ENCODE results near the gene SNTG2. TPM values are rescaled to one million over a fixed set of nuclear protein-coding genes. Genes with fewer than 3 reads are reported as not detected.

SNTG2 gene
- polyA plus RNA-seq, 1 experiment = 0.31 TPM

DNA sequence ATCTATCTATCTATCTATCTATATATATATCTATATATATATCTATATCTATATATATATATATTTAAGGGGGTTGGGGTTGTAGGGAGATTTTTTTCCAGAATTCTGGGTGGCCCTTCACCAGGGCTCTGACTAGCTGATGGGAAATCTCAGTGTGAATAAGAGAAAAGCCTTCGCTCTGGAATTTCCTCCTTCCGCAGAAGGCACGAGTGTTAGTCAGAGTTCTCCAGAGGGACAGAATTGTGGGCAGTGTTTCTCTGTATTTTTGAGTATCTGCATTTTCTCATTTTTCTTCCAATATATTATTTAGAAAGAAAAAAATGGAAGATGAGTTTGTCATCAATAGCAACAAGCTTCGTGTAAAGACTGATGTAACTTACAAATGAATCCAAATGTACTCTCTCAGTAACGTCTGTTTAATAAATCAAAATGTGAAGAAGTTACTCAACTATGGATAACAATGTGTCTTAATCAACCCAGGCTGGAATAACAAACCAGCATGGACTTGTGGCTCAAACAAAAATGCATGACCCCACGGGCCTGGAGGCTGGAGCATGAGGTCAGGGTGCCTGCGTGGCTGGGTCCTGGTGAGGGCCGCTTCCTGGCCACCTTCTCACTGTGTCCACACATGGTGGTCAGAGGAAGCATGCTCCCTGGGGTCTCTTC, 10.6 kb upstream of the SNTG2 start:
- DNase-seq (ENCODE audit: low read depth) = peak; percentile 11
- TF ChIP-seq, protein P1, sequence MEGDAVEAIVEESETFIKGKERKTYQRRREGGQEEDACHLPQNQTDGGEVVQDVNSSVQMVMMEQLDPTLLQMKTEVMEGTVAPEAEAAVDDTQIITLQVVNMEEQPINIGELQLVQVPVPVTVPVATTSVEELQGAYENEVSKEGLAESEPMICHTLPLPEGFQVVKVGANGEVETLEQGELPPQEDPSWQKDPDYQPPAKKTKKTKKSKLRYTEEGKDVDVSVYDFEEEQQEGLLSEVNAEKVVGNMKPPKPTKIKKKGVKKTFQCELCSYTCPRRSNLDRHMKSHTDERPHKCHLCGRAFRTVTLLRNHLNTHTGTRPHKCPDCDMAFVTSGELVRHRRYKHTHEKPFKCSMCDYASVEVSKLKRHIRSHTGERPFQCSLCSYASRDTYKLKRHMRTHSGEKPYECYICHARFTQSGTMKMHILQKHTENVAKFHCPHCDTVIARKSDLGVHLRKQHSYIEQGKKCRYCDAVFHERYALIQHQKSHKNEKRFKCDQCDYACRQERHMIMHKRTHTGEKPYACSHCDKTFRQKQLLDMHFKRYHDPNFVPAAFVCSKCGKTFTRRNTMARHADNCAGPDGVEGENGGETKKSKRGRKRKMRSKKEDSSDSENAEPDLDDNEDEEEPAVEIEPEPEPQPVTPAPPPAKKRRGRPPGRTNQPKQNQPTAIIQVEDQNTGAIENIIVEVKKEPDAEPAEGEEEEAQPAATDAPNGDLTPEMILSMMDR (IDR thresholded peaks at IDR 0.05; ENCODE audit: insufficient read depth, low read depth, low read length) = no peak
- CTCF ChIA-PET = interaction anchor here (0.6 to 1.6 kb wide), 4 partner anchors 15 to 702 kb away, joined by 3 to 5 read pairs (median 3); no protein-coding TSS in a partner anchor
- Histone ChIP-seq H3K27me3 (ENCODE audit: control insufficient read depth, insufficient read depth, low read length) (no peaks in the 10 kb centered on the region), H3K4me3 (ENCODE audit: low read depth, low read length) (no peak overlapping the region), H3K36me3 (ENCODE audit: control insufficient read depth, insufficient read depth, low read length) (no peaks in the 10 kb centered on the region)
- POLR2A ChIA-PET = no interaction called here

DNA sequence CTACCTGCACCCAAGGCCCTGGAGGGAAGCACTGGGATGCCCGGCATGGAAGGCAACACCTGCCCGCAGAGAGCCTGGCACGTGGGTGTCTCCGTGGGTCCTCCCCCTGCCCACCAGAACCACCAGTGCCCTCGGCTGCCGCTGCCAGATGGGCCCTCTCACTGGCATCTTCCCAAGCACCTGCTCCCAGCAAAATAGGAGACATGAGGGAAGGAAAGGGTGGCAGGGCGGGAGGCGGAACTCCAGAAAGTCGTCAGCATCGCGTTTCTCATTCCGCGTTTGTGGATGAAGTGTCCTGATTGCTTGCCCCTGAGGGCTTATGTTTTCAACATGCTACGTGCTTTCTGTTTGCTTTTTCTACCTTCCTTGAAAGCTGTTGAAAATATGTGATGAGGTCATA, 8.8 kb upstream of the SNTG2 start:
- ChIA-PET POLR2A (no interaction called here), CTCF (no interaction called here)
- Histone ChIP-seq H3K27me3 (ENCODE audit: control insufficient read depth, insufficient read depth, low read length) (no peaks in the 10 kb centered on the region), H3K4me3 (ENCODE audit: low read depth, low read length) (no peak overlapping the region), H3K36me3 (ENCODE audit: control insufficient read depth, insufficient read depth, low read length) (no peaks in the 10 kb centered on the region)
- TF ChIP-seq, protein P1 (IDR thresholded peaks at IDR 0.05; ENCODE audit: insufficient read depth, low read depth, low read length) = no peak
- DNase-seq (ENCODE audit: low read depth) = no peak

DNA sequence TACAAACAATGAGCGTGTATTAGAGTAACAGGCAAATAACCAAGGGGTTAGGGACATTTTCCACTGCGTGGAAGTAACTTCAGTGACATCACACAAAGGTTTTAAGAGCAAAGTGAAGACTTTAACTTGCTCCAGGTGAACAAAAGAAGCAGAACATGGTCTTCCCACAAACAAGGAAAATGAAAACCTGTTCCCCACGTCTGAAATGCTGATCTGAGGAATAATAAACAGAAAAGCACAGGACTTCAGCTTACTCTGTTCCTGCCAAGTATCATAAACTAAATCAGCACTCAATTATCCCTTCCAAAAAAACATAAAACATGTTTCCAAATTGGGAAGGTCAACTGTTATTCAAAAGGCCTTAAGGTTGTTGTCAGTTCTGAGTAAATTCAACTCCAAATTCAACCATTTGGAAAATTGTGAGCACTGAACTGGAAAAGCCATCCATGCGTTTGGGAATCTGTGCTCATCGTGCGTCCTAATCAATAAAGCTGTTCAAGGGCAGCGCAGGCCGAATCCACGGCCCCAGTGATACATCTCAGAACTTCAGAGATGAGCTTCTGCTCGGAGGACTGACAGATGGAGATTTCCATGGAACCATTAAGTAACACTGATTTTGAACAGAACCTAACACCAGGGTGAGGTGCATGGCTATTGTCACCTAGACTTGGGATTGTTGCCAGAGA, 7.7 kb upstream of the SNTG2 start:
- CTCF ChIA-PET = no interaction called here
- no peak for DNase-seq (ENCODE audit: low read depth)
- no peak overlapping the region for H3K4me3 ChIP-seq (ENCODE audit: low read depth, low read length)
- POLR2A ChIA-PET = no interaction called here
- no peaks in the 10 kb centered on the region for H3K27me3 ChIP-seq (ENCODE audit: control insufficient read depth, insufficient read depth, low read length)
- no peaks in the 10 kb centered on the region for H3K36me3 ChIP-seq (ENCODE audit: control insufficient read depth, insufficient read depth, low read length)
- TF ChIP-seq, protein P1 (IDR thresholded peaks at IDR 0.05; ENCODE audit: insufficient read depth, low read depth, low read length) = no peak

DNA sequence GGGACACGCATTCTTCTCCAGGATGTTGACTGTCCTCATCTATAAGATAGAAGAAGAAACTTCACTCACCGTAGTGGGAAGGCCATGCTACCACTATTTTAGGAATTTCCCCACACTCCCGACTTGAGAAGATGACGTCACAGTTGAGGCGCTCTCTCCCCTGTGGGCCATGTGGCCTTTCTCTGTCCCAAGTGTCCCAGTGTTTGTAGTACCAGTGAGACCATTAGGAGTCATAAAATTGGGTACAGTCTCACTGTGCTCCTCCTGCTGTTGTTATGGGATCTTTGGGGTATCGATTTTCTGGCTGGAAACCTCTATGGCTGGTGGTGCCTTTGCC, 7.2 kb upstream of the SNTG2 start:
- Histone ChIP-seq H3K36me3 (ENCODE audit: control insufficient read depth, insufficient read depth, low read length) (no peaks in the 10 kb centered on the region), H3K27me3 (ENCODE audit: control insufficient read depth, insufficient read depth, low read length) (no peaks in the 10 kb centered on the region), H3K4me3 (ENCODE audit: low read depth, low read length) (no peak overlapping the region)
- ChIA-PET CTCF (no interaction called here), POLR2A (no interaction called here)
- TF ChIP-seq, protein P1 (IDR thresholded peaks at IDR 0.05; ENCODE audit: insufficient read depth, low read depth, low read length) = no peak
- no peak for DNase-seq (ENCODE audit: low read depth)

DNA sequence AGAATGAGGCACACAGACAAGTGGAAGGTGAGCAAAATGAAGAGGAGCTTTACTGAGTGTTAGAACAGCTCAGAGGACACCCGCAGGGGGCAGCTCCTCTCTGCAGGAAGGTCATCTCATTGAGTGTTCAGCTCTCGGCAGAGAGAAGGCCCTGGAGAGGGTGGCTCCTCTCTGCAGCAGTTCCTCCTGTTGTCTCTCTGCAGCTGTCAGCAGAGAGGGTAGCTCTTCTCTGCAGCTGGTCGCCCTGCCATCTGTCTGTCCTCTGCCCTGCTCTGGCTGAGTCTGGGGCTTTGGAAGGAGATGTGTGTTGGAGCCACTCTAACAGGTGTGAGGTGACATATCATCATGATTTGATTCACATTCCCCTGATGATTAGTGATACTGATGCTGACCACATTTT, 6.8 kb upstream of the SNTG2 start:
- no peaks in the 10 kb centered on the region for H3K36me3 ChIP-seq (ENCODE audit: control insufficient read depth, insufficient read depth, low read length)
- H3K4me3 ChIP-seq (ENCODE audit: low read depth, low read length) = no peak overlapping the region
- TF ChIP-seq, protein P1 (IDR thresholded peaks at IDR 0.05; ENCODE audit: insufficient read depth, low read depth, low read length) = no peak
- ChIA-PET POLR2A (no interaction called here), CTCF (no interaction called here)
- no peaks in the 10 kb centered on the region for H3K27me3 ChIP-seq (ENCODE audit: control insufficient read depth, insufficient read depth, low read length)
- DNase-seq (ENCODE audit: low read depth) = no peak

Data from BJ (cell line).